ENCODE measurements around the gene TRIM49. TPM values are rescaled to one million over a fixed set of nuclear protein-coding genes. Genes with fewer than 3 reads are reported as not detected.
"Not testable (repeated sequence)": the region's sequence is repeated elsewhere in the genome, so short reads cannot be mapped to it uniquely, and the experiment has no call there.

Gene TRIM49

DNA sequence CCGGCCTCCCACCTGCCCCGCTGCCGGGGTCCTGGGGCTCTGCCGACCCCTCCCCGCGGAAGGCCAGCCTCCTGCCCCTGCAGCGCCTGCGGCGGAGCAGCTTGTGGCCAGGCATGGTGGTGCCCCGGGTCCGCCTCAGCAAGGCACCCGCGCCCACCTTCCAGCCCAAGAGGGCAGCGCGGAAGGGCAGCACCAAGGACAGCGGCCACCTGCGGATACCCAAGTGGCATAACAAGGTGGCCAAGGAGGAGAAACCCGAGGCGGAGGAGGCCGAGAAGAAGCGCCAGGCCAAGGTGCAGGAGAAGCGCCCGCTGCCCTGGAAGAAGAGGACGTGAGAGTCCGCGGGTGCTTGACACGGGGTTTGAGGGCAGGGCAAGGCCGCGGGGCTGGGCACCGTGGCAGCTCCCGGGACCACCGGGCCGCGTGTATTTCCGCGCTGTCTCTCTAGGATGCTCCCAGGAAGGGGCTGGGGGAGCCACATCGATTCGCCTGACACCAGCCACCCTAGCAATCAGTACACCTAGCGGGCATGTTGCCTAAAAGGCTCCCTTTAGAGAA is 20.8 kb downstream of the TRIM49 start:
- H3K23ac ChIP-seq (ENCODE audit: low read depth, low read length, poor library complexity); H2BK120ac ChIP-seq (ENCODE audit: low read depth, low read length); H3K4me3 ChIP-seq (ENCODE audit: low read length in 2 of 2); H4K91ac ChIP-seq (ENCODE audit: low read depth, low read length, poor library complexity); H3K27me3 ChIP-seq (ENCODE audit: control insufficient read depth in 3 of 3, insufficient read depth in 3 of 3, low read depth in 1 of 3, low read length in 3 of 3); H3K14ac ChIP-seq (ENCODE audit: low read length); H2AK5ac ChIP-seq (ENCODE audit: low read depth, low read length); H2BK12ac ChIP-seq (ENCODE audit: low read length); H2BK5ac ChIP-seq (ENCODE audit: low read length); H3K27ac ChIP-seq (replicated peaks; ENCODE audit: low read length); H3K9ac ChIP-seq (ENCODE audit: low read depth, low read length, poor library complexity); DNase-seq (ENCODE audit: low spot score); H3K4me1 ChIP-seq (ENCODE audit: control insufficient read depth in 2 of 2, insufficient read depth in 1 of 2, low read depth in 1 of 2, low read length in 2 of 2); H3K79me1 ChIP-seq (ENCODE audit: low read depth, low read length); H3K36me3 ChIP-seq (replicated peaks in 1 of 2; ENCODE audit: control insufficient read depth in 2 of 2, insufficient read depth in 2 of 2, low read length in 2 of 2); H3K4me2 ChIP-seq (ENCODE audit: insufficient read depth, low read length, poor library complexity, severe bottlenecking); H3K4ac ChIP-seq (ENCODE audit: low read length); H2BK15ac ChIP-seq (ENCODE audit: low read length); H3K9me3 ChIP-seq (replicated peaks in 1 of 2; ENCODE audit: control insufficient read depth in 2 of 2, insufficient read depth in 1 of 2, low read depth in 1 of 2, low read length in 2 of 2); H4K8ac ChIP-seq (ENCODE audit: low read depth, low read length); H2AFZ ChIP-seq (ENCODE audit: low read length); H3K18ac ChIP-seq (ENCODE audit: low read length): not testable (repeated sequence)
- WGBS, 2 donors (ENCODE audit: extremely low coverage in 2 of 2, insufficient read length in 2 of 2, insufficient replicate concordance in 1 of 2) = no CpG with 5 or more reads among the region's 39 CpGs

DNA sequence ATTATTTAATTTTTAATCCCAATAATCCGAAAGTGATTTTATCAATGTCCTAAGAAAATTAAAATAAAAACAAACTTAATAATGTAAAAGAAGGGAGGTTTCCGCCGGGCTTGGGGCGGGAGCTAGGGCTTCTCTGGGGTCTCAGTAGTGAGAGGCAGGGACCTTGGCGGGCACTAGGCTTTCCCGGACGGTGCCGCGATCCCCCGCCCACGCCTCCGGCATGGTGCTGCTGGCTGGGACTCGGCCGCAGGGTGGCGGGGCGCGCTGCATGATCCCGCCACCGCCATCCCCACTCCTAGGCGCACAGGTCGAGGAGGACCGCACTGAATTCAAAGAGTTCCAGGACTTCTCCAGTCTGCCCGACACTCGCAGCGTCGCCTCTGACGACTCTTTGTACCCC is 22.6 kb downstream of the TRIM49 start:
- H3K18ac ChIP-seq (ENCODE audit: low read length); H2BK120ac ChIP-seq (ENCODE audit: low read depth, low read length); H3K4me1 ChIP-seq (ENCODE audit: control insufficient read depth in 2 of 2, insufficient read depth in 1 of 2, low read depth in 1 of 2, low read length in 2 of 2); H3K14ac ChIP-seq (ENCODE audit: low read length); H3K4me2 ChIP-seq (ENCODE audit: insufficient read depth, low read length, poor library complexity, severe bottlenecking); H2AFZ ChIP-seq (ENCODE audit: low read length); H2BK15ac ChIP-seq (ENCODE audit: low read length); H3K36me3 ChIP-seq (replicated peaks in 1 of 2; ENCODE audit: control insufficient read depth in 2 of 2, insufficient read depth in 2 of 2, low read length in 2 of 2); H3K79me1 ChIP-seq (ENCODE audit: low read depth, low read length); DNase-seq (ENCODE audit: low spot score); H2BK12ac ChIP-seq (ENCODE audit: low read length); H3K4me3 ChIP-seq (ENCODE audit: low read length in 2 of 2); H3K9me3 ChIP-seq (replicated peaks in 1 of 2; ENCODE audit: control insufficient read depth in 2 of 2, insufficient read depth in 1 of 2, low read depth in 1 of 2, low read length in 2 of 2); H3K4ac ChIP-seq (ENCODE audit: low read length); H4K8ac ChIP-seq (ENCODE audit: low read depth, low read length); H3K27ac ChIP-seq (replicated peaks; ENCODE audit: low read length); H3K9ac ChIP-seq (ENCODE audit: low read depth, low read length, poor library complexity); H3K27me3 ChIP-seq (ENCODE audit: control insufficient read depth in 3 of 3, insufficient read depth in 3 of 3, low read depth in 1 of 3, low read length in 3 of 3); H4K91ac ChIP-seq (ENCODE audit: low read depth, low read length, poor library complexity); H2AK5ac ChIP-seq (ENCODE audit: low read depth, low read length); H2BK5ac ChIP-seq (ENCODE audit: low read length); H3K23ac ChIP-seq (ENCODE audit: low read depth, low read length, poor library complexity): not testable (repeated sequence)
- WGBS, 2 donors (ENCODE audit: extremely low coverage in 2 of 2, insufficient read length in 2 of 2, insufficient replicate concordance in 1 of 2) = no CpG with 5 or more reads among the region's 27 CpGs

DNA sequence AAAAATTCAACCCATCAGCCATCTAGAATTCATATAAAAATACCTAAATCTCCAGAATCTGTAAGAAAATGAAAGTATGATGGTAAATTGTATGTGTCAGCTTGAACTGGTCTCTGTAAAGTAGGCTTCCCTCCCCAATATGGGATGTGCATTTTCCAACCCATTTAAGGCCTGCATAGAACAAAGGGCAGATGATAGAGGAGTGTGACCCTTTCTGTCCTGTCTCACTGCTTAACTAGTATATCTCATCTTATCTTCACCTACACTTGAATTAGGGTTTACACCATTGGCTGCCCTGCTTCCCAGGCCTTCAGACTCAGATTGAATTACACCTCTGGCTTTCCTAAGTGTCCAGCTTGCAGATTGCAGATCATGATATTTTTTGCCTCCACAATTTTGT is 57.6 kb downstream of the TRIM49 start:
- H3K79me1 ChIP-seq (ENCODE audit: low read depth, low read length); H2BK15ac ChIP-seq (ENCODE audit: low read length); H3K4me2 ChIP-seq (ENCODE audit: insufficient read depth, low read length, poor library complexity, severe bottlenecking); H3K23ac ChIP-seq (ENCODE audit: low read depth, low read length, poor library complexity); H2BK120ac ChIP-seq (ENCODE audit: low read depth, low read length); H2BK12ac ChIP-seq (ENCODE audit: low read length); H2BK5ac ChIP-seq (ENCODE audit: low read length); H3K27me3 ChIP-seq (ENCODE audit: control insufficient read depth in 3 of 3, insufficient read depth in 3 of 3, low read depth in 1 of 3, low read length in 3 of 3); H3K27ac ChIP-seq (replicated peaks; ENCODE audit: low read length); H3K4ac ChIP-seq (ENCODE audit: low read length); H3K36me3 ChIP-seq (replicated peaks in 1 of 2; ENCODE audit: control insufficient read depth in 2 of 2, insufficient read depth in 2 of 2, low read length in 2 of 2); H4K91ac ChIP-seq (ENCODE audit: low read depth, low read length, poor library complexity); H3K4me1 ChIP-seq (ENCODE audit: control insufficient read depth in 2 of 2, insufficient read depth in 1 of 2, low read depth in 1 of 2, low read length in 2 of 2); H2AFZ ChIP-seq (ENCODE audit: low read length); H3K14ac ChIP-seq (ENCODE audit: low read length); H2AK5ac ChIP-seq (ENCODE audit: low read depth, low read length); DNase-seq (ENCODE audit: low spot score); H3K4me3 ChIP-seq (ENCODE audit: low read length in 2 of 2); H4K8ac ChIP-seq (ENCODE audit: low read depth, low read length); H3K9ac ChIP-seq (ENCODE audit: low read depth, low read length, poor library complexity); H3K9me3 ChIP-seq (replicated peaks in 1 of 2; ENCODE audit: control insufficient read depth in 2 of 2, insufficient read depth in 1 of 2, low read depth in 1 of 2, low read length in 2 of 2); H3K18ac ChIP-seq (ENCODE audit: low read length): not testable (repeated sequence)

Small RNAs within 50 kb of the gene (small RNA-seq; reads per million reads assigned to genes)
- gene AP003122.3 (ENCODE audit: insufficient read depth) = not detected

All from neuronal stem cell (in vitro differentiated cells).